Stomach (tissue), 9 donors: ENCODE results near the gene NOXA1. TPM values are rescaled to one million over a fixed set of nuclear protein-coding genes. Genes with fewer than 3 reads are reported as not detected.

Experiments
- DNase-seq, 2 donors: peaks; one replicate each; pipeline versions ENCODE4 v3.0.0 to v3.0.0-alpha.2; 2013 to 2019
- H3K27ac ChIP-seq, 5 donors: fragments of 200-600 bp in 4 of 5; sonication (generic) in 4 of 5; one replicate each; pipeline ENCODE4 v1.5.1; 2013 to 2019; ENCODE audit warnings: mild to moderate bottlenecking in 1 of 5, moderate library complexity in 1 of 5
- H3K27me3 ChIP-seq, 3 donors: fragments of 200-600 bp; sonication (generic); one replicate each; pipeline ENCODE4 v1.5.1; 2017 to 2019; ENCODE audit warnings: mixed run types in 1 of 3
- H3K36me3 ChIP-seq, 4 donors: fragments of 200-600 bp; sonication (generic); 1 replicate in 3 of 4; 2 replicates in 1 of 4; pipeline ENCODE4 v1.5.1; 2016 to 2019
- H3K4me1 ChIP-seq, 4 donors: fragments of 200-600 bp; sonication (generic); one replicate each; pipeline ENCODE4 v1.5.1; 2016 to 2019
- H3K4me3 ChIP-seq, 4 donors: fragments of 200-600 bp; sonication (generic) in 3 of 4; one replicate each; pipeline ENCODE4 v1.5.1; 2016 to 2019; ENCODE audit warnings: mild to moderate bottlenecking in 1 of 4
- H3K9me3 ChIP-seq, 4 donors: fragments of 200-600 bp; sonication (generic); one replicate each; pipeline ENCODE4 v1.5.1; 2016 to 2019
- EP300 ChIP-seq: sonication (generic); formaldehyde crosslinking; IDR thresholded peaks from one replicate; pipeline ENCODE4 v1.6.1; 2017; ENCODE audit warnings: antibody characterized with exemption
- POLR2A ChIP-seq, 4 donors: fragments of 450-650 bp; IDR thresholded peaks; one replicate each; pipeline ENCODE4 v1.6.1; 2016; ENCODE audit warnings: antibody characterized with exemption in 4 of 4, control low read depth in 2 of 4, mild to moderate bottlenecking in 1 of 4, moderate library complexity in 1 of 4
- POLR2AphosphoS5 ChIP-seq, 3 donors: sonication (generic); formaldehyde crosslinking; IDR thresholded peaks; one replicate each; pipeline ENCODE4 v1.6.1; 2016; ENCODE audit warnings: antibody characterized with exemption in 3 of 3
- WGBS, 5 donors: extraction: QIAGEN DNeasy Blood & Tissue Kit in 3 of 5; methylation state at CpG; one replicate each; pipeline versions ENCODE4 v1.1.5 to v1.1.7; 2013 to 2018; 5-methylcytosine and 5-hydroxymethylcytosine counted together
- intact Hi-C: fragments of 100-400 bp; cut with DNase I; formaldehyde crosslinking; loops from one replicate; pipeline ENCODE4 v1.15.1; 2023; ENCODE audit warnings: low total_unique reads
- polyA plus RNA-seq, 3 donors: library from polyadenylated mRNA; stranded (reverse); fragments of 200-250 nt; gene quantifications; one replicate each; pipeline ENCODE4 v1.2.3, GENCODE V29; 2013
- total RNA-seq, 5 donors: library from RNA; depleted of rRNA; stranded (reverse); fragments of >200 nt; gene quantifications; one replicate each; pipeline versions ENCODE4 v1.1.0 to v1.2.3, GENCODE V29; 2014 to 2016
- TF ChIP-seq, protein P1 (sequence below), 7 experiments: fragments of 450-650 bp in 4 of 7; fragments of 200-600 bp in 3 of 7; sonication (generic) in 3 of 7; IDR thresholded peaks; one replicate each; pipeline ENCODE4 v1.5.1; 2016 to 2019; ENCODE audit warnings: antibody characterized with exemption in 7 of 7, control low read depth in 2 of 7, mild to moderate bottlenecking in 1 of 7
- donor health status: healthy with polysubstance abuse.
- donor health status: Bipolar disorder and iron deficiency.
- donor health status: healthy.

Gene NOXA1
- total and polyA plus RNA-seq, 8 donors: 3.5 to 43.2 (median 14.7) TPM

DNA sequence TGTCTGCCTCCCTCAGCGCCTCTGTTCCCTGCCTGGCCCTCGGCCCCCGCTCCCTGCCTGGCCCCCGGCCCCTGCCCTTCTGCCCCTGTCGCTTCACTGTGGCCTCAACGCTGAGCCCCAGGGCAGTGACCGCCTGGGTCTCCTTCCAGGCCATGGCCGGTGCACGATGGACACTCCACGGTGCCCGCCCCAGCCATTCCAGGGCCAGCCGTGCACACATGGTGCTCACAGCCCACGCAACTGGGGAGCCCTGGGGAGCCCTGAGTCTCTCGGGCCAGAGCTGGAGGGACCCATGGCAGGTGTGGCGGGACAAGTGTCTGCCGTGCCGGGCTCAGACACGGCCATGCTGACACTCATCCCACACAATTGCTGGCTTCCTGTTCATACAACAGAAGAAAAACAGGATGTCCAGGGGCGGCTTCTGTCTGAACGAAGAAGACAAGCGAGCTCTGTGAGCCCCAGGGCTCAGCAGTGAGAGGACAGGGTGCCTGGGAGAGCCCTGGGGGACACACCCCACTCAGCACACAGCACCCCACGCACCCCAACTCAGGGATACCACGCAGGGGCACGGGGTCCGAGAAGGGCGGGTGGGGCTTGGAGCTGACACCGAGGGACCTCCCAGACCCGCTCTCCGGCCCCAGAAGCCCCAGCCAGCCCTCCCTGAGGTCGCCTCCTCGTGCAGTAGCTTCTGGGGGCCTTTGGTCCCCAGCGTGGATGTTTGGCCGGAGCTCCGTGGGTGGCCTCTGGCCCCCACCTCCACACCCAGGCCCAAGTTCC lies 35.9 kb upstream of the NOXA1 start:
- intact Hi-C loops: no loop called here
- WGBS, 5 donors: 62 to 78% (median 71%) methylated on average over 18 to 34 of the region's 34 CpGs
- no peaks in the 10 kb centered on the region for H3K27me3 ChIP-seq
- H3K4me1 ChIP-seq: peaks cover 0 to 8% (median 0%) of the 10 kb centered on the region in 4 donors
- H3K4me3 ChIP-seq: no peak overlapping the region
- TF ChIP-seq POLR2A (IDR thresholded peaks at IDR 0.05) (no peak), EP300 (no peak)
- peaks cover 0 to 49% (median 20%) of the 10 kb centered on the region in 4 donors for H3K36me3 ChIP-seq
- peak overlapping the region; percentile 29 to 64 (median 50) for H3K27ac ChIP-seq
- DNase-seq: no peak
- no peaks in the 10 kb centered on the region for H3K9me3 ChIP-seq

DNA sequence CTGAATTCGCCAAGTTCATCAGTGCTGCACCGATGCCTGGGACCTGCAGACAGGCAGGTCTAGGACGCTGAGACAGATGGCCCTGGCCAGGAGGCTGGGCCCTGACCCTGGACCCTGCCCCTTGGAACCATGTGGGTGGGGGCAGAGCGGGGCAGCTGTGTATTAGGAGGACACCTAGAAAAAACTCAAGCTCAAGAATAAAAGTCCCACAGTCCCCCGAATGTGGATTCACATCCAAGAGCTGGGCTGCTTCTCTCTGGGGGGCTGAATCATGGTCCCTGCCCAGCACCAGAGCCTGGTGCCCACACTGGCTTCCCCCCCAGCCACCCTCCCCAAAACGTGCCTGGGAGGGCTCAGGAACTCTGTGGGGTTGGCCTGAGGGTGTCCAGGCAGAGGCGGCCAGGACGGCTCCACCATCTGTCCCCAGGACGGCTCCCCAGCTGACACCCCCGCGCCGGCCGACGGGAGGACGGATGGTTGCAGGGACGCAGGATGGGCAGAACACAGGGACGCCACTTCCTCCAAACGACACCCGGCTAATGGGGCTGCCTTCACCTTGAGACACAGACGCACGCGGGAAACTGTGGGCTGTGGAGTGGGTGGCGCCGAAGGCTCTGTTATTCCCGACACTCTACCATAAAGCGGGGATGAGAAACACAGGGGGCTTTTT lies 35.2 kb upstream of the NOXA1 start:
- WGBS, 5 donors: 84 to 88% (median 86%) methylated on average over 19 to 26 of the region's 26 CpGs
- Histone ChIP-seq H3K4me1 (peaks cover 0 to 8% (median 0%) of the 10 kb centered on the region in 4 donors), H3K27ac (peak overlapping the region; percentile 29 to 64 (median 50)), H3K27me3 (no peaks in the 10 kb centered on the region), H3K9me3 (no peaks in the 10 kb centered on the region), H3K4me3 (no peak overlapping the region), H3K36me3 (peaks cover 0 to 49% (median 25%) of the 10 kb centered on the region in 4 donors)
- intact Hi-C loops: no loop called here
- TF ChIP-seq, protein P1, sequence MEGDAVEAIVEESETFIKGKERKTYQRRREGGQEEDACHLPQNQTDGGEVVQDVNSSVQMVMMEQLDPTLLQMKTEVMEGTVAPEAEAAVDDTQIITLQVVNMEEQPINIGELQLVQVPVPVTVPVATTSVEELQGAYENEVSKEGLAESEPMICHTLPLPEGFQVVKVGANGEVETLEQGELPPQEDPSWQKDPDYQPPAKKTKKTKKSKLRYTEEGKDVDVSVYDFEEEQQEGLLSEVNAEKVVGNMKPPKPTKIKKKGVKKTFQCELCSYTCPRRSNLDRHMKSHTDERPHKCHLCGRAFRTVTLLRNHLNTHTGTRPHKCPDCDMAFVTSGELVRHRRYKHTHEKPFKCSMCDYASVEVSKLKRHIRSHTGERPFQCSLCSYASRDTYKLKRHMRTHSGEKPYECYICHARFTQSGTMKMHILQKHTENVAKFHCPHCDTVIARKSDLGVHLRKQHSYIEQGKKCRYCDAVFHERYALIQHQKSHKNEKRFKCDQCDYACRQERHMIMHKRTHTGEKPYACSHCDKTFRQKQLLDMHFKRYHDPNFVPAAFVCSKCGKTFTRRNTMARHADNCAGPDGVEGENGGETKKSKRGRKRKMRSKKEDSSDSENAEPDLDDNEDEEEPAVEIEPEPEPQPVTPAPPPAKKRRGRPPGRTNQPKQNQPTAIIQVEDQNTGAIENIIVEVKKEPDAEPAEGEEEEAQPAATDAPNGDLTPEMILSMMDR (IDR thresholded peaks at IDR 0.05): no peak
- TF ChIP-seq EP300 (no peak), POLR2A (IDR thresholded peaks at IDR 0.05) (no peak), POLR2AphosphoS5 (IDR thresholded peaks at IDR 0.05) (no peak)
- no peak for DNase-seq

DNA sequence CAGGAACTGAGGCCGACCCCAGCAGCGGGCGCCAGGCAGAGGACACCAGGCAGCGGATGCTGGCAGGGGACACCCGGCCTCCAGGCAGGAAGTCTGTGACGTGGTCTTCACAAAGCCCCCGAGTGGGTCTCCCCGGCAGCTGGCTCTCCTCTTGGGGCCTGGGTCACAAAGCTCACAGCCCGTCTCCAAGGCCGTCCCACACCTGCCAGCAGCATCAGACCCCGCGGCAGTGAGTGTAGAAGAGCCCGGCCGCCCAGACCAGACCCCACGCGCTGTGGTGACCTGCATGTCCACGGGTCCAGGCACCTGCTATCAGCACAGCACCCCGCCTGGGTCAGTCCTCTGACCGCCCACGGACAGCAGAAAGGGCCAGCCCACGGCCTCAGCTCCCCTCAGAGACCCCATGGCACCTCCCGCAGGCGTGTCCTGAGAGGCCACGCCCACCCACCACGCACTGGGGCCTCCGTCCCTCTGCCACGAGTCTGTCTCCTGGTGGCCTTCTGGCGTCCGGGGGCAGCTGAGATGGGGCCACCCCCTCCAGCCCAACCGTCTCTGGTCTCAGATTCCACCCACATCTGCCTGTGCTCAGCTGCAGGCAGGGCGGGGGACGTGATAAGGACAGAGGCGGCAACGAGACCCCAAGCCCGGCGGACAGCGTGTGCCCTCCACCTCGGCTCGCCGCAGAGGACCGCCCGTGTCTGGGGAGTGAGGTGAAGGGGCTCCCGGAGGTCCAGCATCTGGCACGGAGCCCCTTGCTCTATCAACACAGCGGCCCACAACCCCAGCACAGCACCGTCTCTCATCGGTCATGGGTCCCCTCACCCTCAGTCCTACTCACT lies 34.4 kb upstream of the NOXA1 start:
- TF ChIP-seq, protein P1 (IDR thresholded peaks at IDR 0.05): no peak
- TF ChIP-seq POLR2AphosphoS5 (IDR thresholded peaks at IDR 0.05) (no peak), EP300 (no peak), POLR2A (IDR thresholded peaks at IDR 0.05) (no peak)
- intact Hi-C loops: no loop called here
- Histone ChIP-seq H3K36me3 (peaks cover 0 to 54% (median 33%) of the 10 kb centered on the region in 4 donors), H3K27ac (no peak overlapping the region), H3K4me1 (peaks cover 0 to 8% (median 0%) of the 10 kb centered on the region in 4 donors), H3K27me3 (no peaks in the 10 kb centered on the region), H3K9me3 (no peaks in the 10 kb centered on the region), H3K4me3 (no peak overlapping the region)
- 86 to 94% (median 89%) methylated on average over 22 to 47 of the region's 47 CpGs for WGBS, 5 donors
- no peak for DNase-seq

DNA sequence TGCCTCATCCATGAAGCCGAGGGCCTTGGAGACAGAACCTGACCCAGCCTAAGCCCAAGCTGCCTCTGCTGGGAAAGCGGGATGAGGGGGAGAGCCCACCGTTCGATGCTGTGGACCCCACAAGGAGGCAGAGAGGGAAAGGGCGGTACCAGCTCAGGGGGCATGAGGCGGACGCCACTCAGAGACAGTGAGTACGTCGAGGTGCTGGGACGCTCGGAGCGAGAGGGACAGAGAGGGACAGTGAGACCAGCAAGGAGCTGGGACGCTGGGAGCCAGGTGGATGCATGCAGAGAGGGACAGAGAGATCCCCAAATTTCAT lies 33.8 kb upstream of the NOXA1 start:
- Histone ChIP-seq H3K4me3 (no peak overlapping the region), H3K4me1 (peaks cover 0 to 8% (median 0%) of the 10 kb centered on the region in 4 donors), H3K36me3 (peaks cover 0 to 56% (median 34%) of the 10 kb centered on the region in 4 donors), H3K27ac (no peak overlapping the region), H3K27me3 (no peaks in the 10 kb centered on the region), H3K9me3 (no peaks in the 10 kb centered on the region)
- intact Hi-C loops: no loop called here
- no peak for DNase-seq
- TF ChIP-seq, protein P1 (IDR thresholded peaks at IDR 0.05): no peak
- no peak for TF ChIP-seq POLR2A (IDR thresholded peaks at IDR 0.05)
- no peak for TF ChIP-seq EP300
- TF ChIP-seq POLR2AphosphoS5 (IDR thresholded peaks at IDR 0.05): no peak
- 93 to 97% (median 94%) methylated on average over 10 to 13 of the region's 13 CpGs for WGBS, 5 donors
